Caco-2 (cell line): ENCODE data around the gene CDHR1. TPM values are rescaled to one million over a fixed set of nuclear protein-coding genes. Genes with fewer than 3 reads are reported as not detected.

Source experiments
- BruUV-seq: library from RNA; stranded (reverse); fragments of 400-500 nt; replicated peaks from 2 replicates; lab custom pipeline; 2021; lab: Mats Ljungman, UMichigan
- CTCF ChIA-PET: fragments of 300-600 bp; sonication (Branson Sonifier 250); formaldehyde crosslinking; loops from one replicate; lab custom pipeline; 2022; ENCODE audit warnings: antibody characterized with exemption; lab: Charles Lee
- POLR2A ChIA-PET: fragments of 300-600 bp; sonication (Branson Sonifier 250); formaldehyde crosslinking; loops from one replicate; lab custom pipeline; 2022; ENCODE audit warnings: antibody characterized with exemption; lab: Charles Lee
- DNase-seq, 2 experiments: peaks; one replicate each; pipeline versions ENCODE4 v3.0.0 to v3.0.0-alpha.2; 2020 to 2022
- H3K27me3 ChIP-seq: replicated peaks from 2 replicates; pipeline ENCODE4 v1.6.0; 2011; ENCODE audit warnings: low read length; ENCODE audit not compliant: control insufficient read depth, insufficient read depth
- H3K36me3 ChIP-seq: 2 replicates; pipeline ENCODE4 v1.5.1; 2011; ENCODE audit warnings: low read length; ENCODE audit not compliant: control insufficient read depth, insufficient read depth
- H3K4me1 ChIP-seq: fragments of 250-450 bp; sonication (Bioruptor Pico); 2 replicates; pipeline ENCODE4 v1.5.1; 2020; ENCODE audit warnings: mild to moderate bottlenecking
- H3K4me3 ChIP-seq: 2 replicates; pipeline ENCODE4 v1.5.1; 2011; ENCODE audit warnings: low read depth, mild to moderate bottlenecking, control low read depth, low read length
- H3K9me3 ChIP-seq: fragments of 250-450 bp; sonication (Bioruptor Pico); 2 replicates; pipeline ENCODE4 v1.5.1; 2020; ENCODE audit warnings: mild to moderate bottlenecking, moderate library complexity
- H3K27ac Mint-ChIP-seq: one replicate; pipeline ENCODE4 v1.8.0; 2022; ENCODE audit warnings: mixed read lengths; ENCODE audit not compliant: unreplicated experiment
- H3K27me3 Mint-ChIP-seq: one replicate; pipeline ENCODE4 v1.8.0; 2022; ENCODE audit warnings: mixed read lengths; ENCODE audit not compliant: insufficient read depth, unreplicated experiment
- H3K36me3 Mint-ChIP-seq: one replicate; pipeline ENCODE4 v1.8.0; 2022; ENCODE audit warnings: mild to moderate bottlenecking, mixed read lengths; ENCODE audit not compliant: insufficient read depth, unreplicated experiment
- H3K4me1 Mint-ChIP-seq: one replicate; pipeline ENCODE4 v1.8.0; 2022; ENCODE audit warnings: low read depth, mixed read lengths; ENCODE audit not compliant: unreplicated experiment
- H3K4me3 Mint-ChIP-seq: one replicate; pipeline ENCODE4 v1.8.0; 2022; ENCODE audit warnings: mild to moderate bottlenecking, moderate library complexity, mixed read lengths; ENCODE audit not compliant: unreplicated experiment
- H3K9me3 Mint-ChIP-seq: one replicate; pipeline ENCODE4 v1.8.0; 2022; ENCODE audit warnings: mixed read lengths; ENCODE audit not compliant: unreplicated experiment
- intact Hi-C: fragments of 100-400 bp; cut with micrococcal nuclease; formaldehyde crosslinking; loops from one replicate; pipeline ENCODE4 v1.10.0; 2022; ENCODE audit not compliant: unreplicated experiment
- total RNA-seq: library from RNA; stranded (reverse); gene quantifications from 2 replicates; pipeline ENCODE4 v1.2.3, GENCODE V29; 2022
- TF ChIP-seq, protein P1 (sequence below), 2 experiments: fragments of 200-600 bp in 1 of 2; IDR thresholded peaks; 1 replicate in 1 of 2; 2 replicates in 1 of 2; pipeline versions ENCODE4 v1.5.1 to v1.8.0; 2011 to 2022; ENCODE audit warnings: antibody characterized with exemption in 1 of 2, control low read depth in 1 of 2, inconsistent platforms in 1 of 2, low read depth in 1 of 2, low read length in 1 of 2, mild to moderate bottlenecking in 1 of 2, moderate library complexity in 1 of 2; ENCODE audit not compliant: insufficient read depth in 1 of 2, severe bottlenecking in 1 of 2, unreplicated experiment in 1 of 2

The CDHR1 gene
- total RNA-seq, 1 experiment from 2014 or later = not detected

DNA sequence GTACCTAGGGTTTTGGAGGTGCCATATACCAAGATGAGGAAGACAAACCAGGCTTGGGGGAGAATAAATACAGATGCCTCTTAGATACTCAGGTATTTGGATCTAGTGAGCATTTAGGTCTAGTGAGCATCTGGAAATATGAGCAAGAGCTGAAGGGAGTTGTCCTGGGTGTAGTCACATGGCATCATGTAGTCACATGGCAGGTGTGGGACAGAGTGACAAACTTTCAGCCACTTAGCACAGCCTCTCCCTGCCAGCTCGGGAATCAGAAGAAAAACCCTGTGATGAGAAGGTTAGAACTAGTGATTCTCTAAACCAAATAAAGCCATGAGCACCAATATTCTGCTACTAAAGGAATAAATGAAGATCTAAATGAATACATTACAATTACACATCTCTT lies 74.8 kb downstream of the CDHR1 start:
- no peaks in the 10 kb centered on the region for H3K27me3 ChIP-seq
- peaks cover 4% of the 10 kb centered on the region for H3K27me3 Mint-ChIP-seq
- no peak overlapping the region for H3K27ac Mint-ChIP-seq
- BruUV-seq = no TSS peak
- no peaks in the 10 kb centered on the region for H3K36me3 Mint-ChIP-seq
- H3K4me1 ChIP-seq = peaks cover 6% of the 10 kb centered on the region
- H3K4me1 Mint-ChIP-seq = peaks cover 20% of the 10 kb centered on the region
- DNase-seq = no peak
- H3K9me3 Mint-ChIP-seq = peaks cover 9% of the 10 kb centered on the region
- H3K4me3 ChIP-seq = no peak overlapping the region
- ChIA-PET CTCF (interaction anchor here (1.2 kb wide), 1 partner anchor 268 kb away, joined by 3 read pairs; no protein-coding TSS in a partner anchor), POLR2A (no interaction called here)
- TF ChIP-seq, protein P1, sequence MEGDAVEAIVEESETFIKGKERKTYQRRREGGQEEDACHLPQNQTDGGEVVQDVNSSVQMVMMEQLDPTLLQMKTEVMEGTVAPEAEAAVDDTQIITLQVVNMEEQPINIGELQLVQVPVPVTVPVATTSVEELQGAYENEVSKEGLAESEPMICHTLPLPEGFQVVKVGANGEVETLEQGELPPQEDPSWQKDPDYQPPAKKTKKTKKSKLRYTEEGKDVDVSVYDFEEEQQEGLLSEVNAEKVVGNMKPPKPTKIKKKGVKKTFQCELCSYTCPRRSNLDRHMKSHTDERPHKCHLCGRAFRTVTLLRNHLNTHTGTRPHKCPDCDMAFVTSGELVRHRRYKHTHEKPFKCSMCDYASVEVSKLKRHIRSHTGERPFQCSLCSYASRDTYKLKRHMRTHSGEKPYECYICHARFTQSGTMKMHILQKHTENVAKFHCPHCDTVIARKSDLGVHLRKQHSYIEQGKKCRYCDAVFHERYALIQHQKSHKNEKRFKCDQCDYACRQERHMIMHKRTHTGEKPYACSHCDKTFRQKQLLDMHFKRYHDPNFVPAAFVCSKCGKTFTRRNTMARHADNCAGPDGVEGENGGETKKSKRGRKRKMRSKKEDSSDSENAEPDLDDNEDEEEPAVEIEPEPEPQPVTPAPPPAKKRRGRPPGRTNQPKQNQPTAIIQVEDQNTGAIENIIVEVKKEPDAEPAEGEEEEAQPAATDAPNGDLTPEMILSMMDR (IDR thresholded peaks at IDR 0.05; ENCODE audit: insufficient read depth in 1 of 2, low read depth in 1 of 2, low read length in 1 of 2, severe bottlenecking in 1 of 2, unreplicated experiment in 1 of 2) = no peak
- H3K9me3 ChIP-seq = no peaks in the 10 kb centered on the region
- H3K36me3 ChIP-seq = no peaks in the 10 kb centered on the region
- intact Hi-C loops = loop anchor here (10.0 kb wide), 2 partner anchors 346 to 476 kb away; no protein-coding TSS in a partner anchor
- H3K4me3 Mint-ChIP-seq = no peak overlapping the region

Other genes with a start within 250 kb of the CDHR1 start
- 240 and 255 TPM in 2 replicates for gene GHITM, start 55.0 kb upstream of the CDHR1 start, total RNA-seq
- gene GPR15LG, start 20.7 kb upstream of the CDHR1 start, total RNA-seq = not detected in 2 replicates
- not detected in 2 replicates for gene LRIT2, start 31.0 kb downstream of the CDHR1 start, total RNA-seq
- gene LRIT1, start 47.0 kb downstream of the CDHR1 start, total RNA-seq = not detected in 2 replicates
- not detected in 2 replicates for gene RGR, start 50.5 kb downstream of the CDHR1 start, total RNA-seq
- gene CCSER2, start 134.1 kb downstream of the CDHR1 start, total RNA-seq = 23.1 and 28.3 TPM in 2 replicates